NOMO-1 treated with DMSO at 0.1 percent for 48 hours (cell line): Measurements from ENCODE around the gene PIK3AP1.

Source experiments
- DNase-seq: peaks from one replicate; lab custom pipeline; 2025; ENCODE audit not compliant: unreplicated experiment; lab: John Stamatoyannopoulos, UW

Gene PIK3AP1

GRCh38 chr10:96646751-96647166 lies 73.6 kb downstream of the PIK3AP1 start:
- peak; percentile 38 for DNase-seq

- DNase-seq, result no peak
Measured at GRCh38 chr10:96646301-96646700, 74.0 kb downstream of the PIK3AP1 start.

GRCh38 chr10:96645191-96645721 lies 75.1 kb downstream of the PIK3AP1 start:
- peak; percentile 61 for DNase-seq

GRCh38 chr10:96643920-96644319 lies 76.4 kb downstream of the PIK3AP1 start:
- no peak for DNase-seq

- DNase-seq, result peak; percentile 72
Measured at GRCh38 chr10:96642973-96643372, 77.3 kb downstream of the PIK3AP1 start.

- DNase-seq, result no peak
Measured at GRCh38 chr10:96642530-96642929, 77.8 kb downstream of the PIK3AP1 start.

- DNase-seq, result no peak
Measured at GRCh38 chr10:96641396-96642295, 78.7 kb downstream of the PIK3AP1 start.

GRCh38 chr10:96639899-96640298 lies 80.4 kb downstream of the PIK3AP1 start:
- no peak for DNase-seq

- DNase-seq, result no peak
Measured at GRCh38 chr10:96638696-96639095, 81.6 kb downstream of the PIK3AP1 start.

GRCh38 chr10:96638120-96638519 lies 82.2 kb downstream of the PIK3AP1 start:
- no peak for DNase-seq

GRCh38 chr10:96637709-96638108 lies 82.6 kb downstream of the PIK3AP1 start:
- no peak for DNase-seq

GRCh38 chr10:96636551-96636950 lies 83.8 kb downstream of the PIK3AP1 start:
- DNase-seq, result no peak

GRCh38 chr10:96632974-96633710 lies 87.2 kb downstream of the PIK3AP1 start:
- DNase-seq, result no peak

- DNase-seq, result no peak
Measured at GRCh38 chr10:96627292-96627691, 93.0 kb downstream of the PIK3AP1 start.

- DNase-seq, result no peak
Measured at GRCh38 chr10:96626795-96627194, 93.5 kb downstream of the PIK3AP1 start.

- DNase-seq, result no peak
Measured at GRCh38 chr10:96625173-96625572, 95.1 kb downstream of the PIK3AP1 start.

GRCh38 chr10:96622013-96622787 lies 98.1 kb downstream of the PIK3AP1 start:
- no peak for DNase-seq

- DNase-seq, result no peak
Measured at GRCh38 chr10:96619796-96620773, 100.2 kb downstream of the PIK3AP1 start.

- DNase-seq, result no peak
Measured at GRCh38 chr10:96619120-96619519, 101.2 kb downstream of the PIK3AP1 start.

GRCh38 chr10:96618653-96619052 lies 101.7 kb downstream of the PIK3AP1 start:
- DNase-seq, result no peak
